DND-41 (cell line): ENCODE measurements around the gene C10orf105.
A peak's percentile ranks its signal among the peaks of the same experiment; 100 is the strongest.

Experiments used
- ATAC-seq: fragments of 200-7000 bp; cut with Tn5 transposase; 3 replicates; pipeline ENCODE4 v1.9.1; 2021; ENCODE audit warnings: low read depth; ENCODE audit not compliant: insufficient read depth
- DNase-seq: peaks from one replicate; pipeline ENCODE4 v3.0.0-alpha.2; 2020
- H2AFZ ChIP-seq: 2 replicates; pipeline ENCODE4 v1.6.0; 2012; ENCODE audit warnings: low read depth, low read length
- H3K27ac ChIP-seq: 2 replicates; pipeline ENCODE4 v1.5.1; 2012; ENCODE audit warnings: low read length, inconsistent platforms
- H3K27me3 ChIP-seq: fragments of 200-600 bp; sonication (generic); 2 replicates; pipeline ENCODE4 v1.6.0; 2012; ENCODE audit warnings: low read length, mild to moderate bottlenecking, inconsistent platforms; ENCODE audit not compliant: insufficient read depth, poor library complexity
- H3K36me3 ChIP-seq: 2 replicates; pipeline ENCODE4 v1.5.1; 2012; ENCODE audit warnings: low read length, inconsistent platforms; ENCODE audit not compliant: insufficient read depth
- H3K4me1 ChIP-seq: 2 replicates; pipeline ENCODE4 v1.5.1; 2012; ENCODE audit warnings: mild to moderate bottlenecking, low read length; ENCODE audit not compliant: insufficient read depth
- H3K4me2 ChIP-seq: 2 replicates; pipeline ENCODE4 v1.6.0; 2012; ENCODE audit warnings: mild to moderate bottlenecking, moderate library complexity, low read length, inconsistent platforms; ENCODE audit not compliant: insufficient read depth
- H3K4me3 ChIP-seq, 2 experiments: fragments of 200-600 bp in 1 of 2; shearing (Covaris generic) in 1 of 2; 2 replicates each; pipeline ENCODE4 v1.5.1; 2012 to 2016; ENCODE audit warnings: inconsistent platforms in 2 of 2, low read length in 2 of 2, mild to moderate bottlenecking in 2 of 2, low read depth in 1 of 2, moderate library complexity in 1 of 2
- H3K79me2 ChIP-seq: 2 replicates; pipeline ENCODE4 v1.6.0; 2012; ENCODE audit warnings: low read length, inconsistent platforms; ENCODE audit not compliant: insufficient read depth
- H3K9ac ChIP-seq: 2 replicates; pipeline ENCODE4 v1.6.0; 2012; ENCODE audit warnings: low read depth, mild to moderate bottlenecking, inconsistent platforms, low read length, moderate library complexity
- H3K9me3 ChIP-seq: 2 replicates; pipeline ENCODE4 v1.5.1; 2012; ENCODE audit warnings: low read length, moderate library complexity, mild to moderate bottlenecking, inconsistent platforms; ENCODE audit not compliant: insufficient read depth, severe bottlenecking
- H4K20me1 ChIP-seq: 2 replicates; pipeline ENCODE4 v1.6.0; 2012; ENCODE audit warnings: low read length; ENCODE audit not compliant: insufficient read depth
- EZH2 ChIP-seq: IDR thresholded peaks from 3 replicates; pipeline ENCODE4 v1.6.1; 2012; ENCODE audit warnings: borderline replicate concordance, low read depth, mild to moderate bottlenecking, moderate library complexity, low read length, inconsistent platforms; ENCODE audit not compliant: severe bottlenecking
- TF ChIP-seq, protein P1 (sequence below): IDR thresholded peaks from 2 replicates; pipeline ENCODE4 v1.5.1; 2012; ENCODE audit warnings: borderline replicate concordance, low read length, moderate library complexity, mild to moderate bottlenecking; ENCODE audit not compliant: poor library complexity, severe bottlenecking; ENCODE audit errors: extremely low read depth

The C10orf105 gene

DNA sequence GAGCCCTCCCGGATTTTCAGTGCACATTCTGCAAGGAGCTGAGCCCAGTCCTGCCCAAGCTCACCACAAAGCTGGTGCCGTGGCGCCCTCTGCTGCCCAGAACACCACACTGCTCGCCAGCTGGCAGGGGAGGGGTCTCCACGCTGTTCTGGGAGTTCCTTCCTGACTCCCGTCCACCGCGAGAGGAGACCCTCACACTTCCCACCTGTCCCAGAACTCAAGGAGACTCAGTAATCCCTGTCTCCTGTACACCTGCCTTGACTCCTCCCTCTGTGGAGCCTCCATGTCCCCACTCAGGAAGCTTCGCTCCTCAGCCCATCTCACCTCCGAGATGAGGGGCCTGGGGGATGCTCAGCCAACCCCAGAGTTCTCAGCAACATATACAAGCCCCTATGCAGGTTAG is 11.3 kb downstream of the C10orf105 start:
- ATAC-seq: peak; percentile 86
- no peak overlapping the region for H3K27ac ChIP-seq

DNA sequence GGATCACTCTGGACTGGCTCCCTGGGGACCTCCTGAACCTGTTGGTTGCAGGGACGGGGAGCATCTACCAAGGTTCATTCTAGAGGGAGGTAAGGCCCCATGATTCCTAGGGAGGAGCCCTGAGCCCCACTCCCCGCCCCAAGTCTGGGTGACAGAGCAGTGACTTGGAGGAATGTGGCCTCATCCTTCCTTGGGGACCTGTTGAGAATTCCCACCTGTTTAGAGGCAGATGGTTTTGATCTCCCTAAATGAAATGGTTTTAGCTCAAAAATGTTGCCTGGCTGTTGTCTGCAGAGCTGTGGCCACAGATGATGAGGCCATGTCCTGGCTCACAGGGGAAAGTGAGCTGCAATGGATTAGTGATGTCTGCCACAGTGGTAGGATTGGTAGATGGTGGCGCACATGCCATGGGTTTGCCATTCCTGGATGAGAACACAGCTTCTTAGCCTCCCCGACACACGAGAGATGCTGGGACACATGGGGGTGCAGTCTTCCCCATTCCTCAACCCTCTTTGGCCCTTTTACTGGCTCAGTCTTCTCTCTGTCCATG is 12.3 kb downstream of the C10orf105 start:
- Histone ChIP-seq H3K9me3 (no peaks in the 10 kb centered on the region), H3K27me3 (no peaks in the 10 kb centered on the region), H3K4me2 (no peak overlapping the region), H2AFZ (no peak overlapping the region), H3K9ac (no peak overlapping the region), H3K27ac (no peak overlapping the region), H3K79me2 (no peaks in the 10 kb centered on the region), H3K36me3 (no peaks in the 10 kb centered on the region), H3K4me1 (no peaks in the 10 kb centered on the region), H3K4me3 (no peak overlapping the region), H4K20me1 (no peaks in the 10 kb centered on the region; the same call in 1 of the 2 replicates)
- ATAC-seq: no peak
- DNase-seq: no peak
- TF ChIP-seq EZH2: no peak

More for the DNA sequence above, 11.3 kb downstream of the C10orf105 start:
- Histone ChIP-seq H3K4me2 (no peak overlapping the region), H4K20me1 (no peaks in the 10 kb centered on the region), H3K4me1 (peaks cover 4% of the 10 kb centered on the region; the same call in 1 of the 2 replicates), H2AFZ (no peak overlapping the region), H3K36me3 (no peaks in the 10 kb centered on the region), H3K9ac (no peak overlapping the region), H3K4me3 (no peak overlapping the region), H3K79me2 (no peaks in the 10 kb centered on the region), H3K27me3 (no peaks in the 10 kb centered on the region), H3K9me3 (no peaks in the 10 kb centered on the region)
- peak; percentile 70 for DNase-seq
- TF ChIP-seq, protein P1, sequence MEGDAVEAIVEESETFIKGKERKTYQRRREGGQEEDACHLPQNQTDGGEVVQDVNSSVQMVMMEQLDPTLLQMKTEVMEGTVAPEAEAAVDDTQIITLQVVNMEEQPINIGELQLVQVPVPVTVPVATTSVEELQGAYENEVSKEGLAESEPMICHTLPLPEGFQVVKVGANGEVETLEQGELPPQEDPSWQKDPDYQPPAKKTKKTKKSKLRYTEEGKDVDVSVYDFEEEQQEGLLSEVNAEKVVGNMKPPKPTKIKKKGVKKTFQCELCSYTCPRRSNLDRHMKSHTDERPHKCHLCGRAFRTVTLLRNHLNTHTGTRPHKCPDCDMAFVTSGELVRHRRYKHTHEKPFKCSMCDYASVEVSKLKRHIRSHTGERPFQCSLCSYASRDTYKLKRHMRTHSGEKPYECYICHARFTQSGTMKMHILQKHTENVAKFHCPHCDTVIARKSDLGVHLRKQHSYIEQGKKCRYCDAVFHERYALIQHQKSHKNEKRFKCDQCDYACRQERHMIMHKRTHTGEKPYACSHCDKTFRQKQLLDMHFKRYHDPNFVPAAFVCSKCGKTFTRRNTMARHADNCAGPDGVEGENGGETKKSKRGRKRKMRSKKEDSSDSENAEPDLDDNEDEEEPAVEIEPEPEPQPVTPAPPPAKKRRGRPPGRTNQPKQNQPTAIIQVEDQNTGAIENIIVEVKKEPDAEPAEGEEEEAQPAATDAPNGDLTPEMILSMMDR: peak; percentile 90
- TF ChIP-seq EZH2: no peak

DNA sequence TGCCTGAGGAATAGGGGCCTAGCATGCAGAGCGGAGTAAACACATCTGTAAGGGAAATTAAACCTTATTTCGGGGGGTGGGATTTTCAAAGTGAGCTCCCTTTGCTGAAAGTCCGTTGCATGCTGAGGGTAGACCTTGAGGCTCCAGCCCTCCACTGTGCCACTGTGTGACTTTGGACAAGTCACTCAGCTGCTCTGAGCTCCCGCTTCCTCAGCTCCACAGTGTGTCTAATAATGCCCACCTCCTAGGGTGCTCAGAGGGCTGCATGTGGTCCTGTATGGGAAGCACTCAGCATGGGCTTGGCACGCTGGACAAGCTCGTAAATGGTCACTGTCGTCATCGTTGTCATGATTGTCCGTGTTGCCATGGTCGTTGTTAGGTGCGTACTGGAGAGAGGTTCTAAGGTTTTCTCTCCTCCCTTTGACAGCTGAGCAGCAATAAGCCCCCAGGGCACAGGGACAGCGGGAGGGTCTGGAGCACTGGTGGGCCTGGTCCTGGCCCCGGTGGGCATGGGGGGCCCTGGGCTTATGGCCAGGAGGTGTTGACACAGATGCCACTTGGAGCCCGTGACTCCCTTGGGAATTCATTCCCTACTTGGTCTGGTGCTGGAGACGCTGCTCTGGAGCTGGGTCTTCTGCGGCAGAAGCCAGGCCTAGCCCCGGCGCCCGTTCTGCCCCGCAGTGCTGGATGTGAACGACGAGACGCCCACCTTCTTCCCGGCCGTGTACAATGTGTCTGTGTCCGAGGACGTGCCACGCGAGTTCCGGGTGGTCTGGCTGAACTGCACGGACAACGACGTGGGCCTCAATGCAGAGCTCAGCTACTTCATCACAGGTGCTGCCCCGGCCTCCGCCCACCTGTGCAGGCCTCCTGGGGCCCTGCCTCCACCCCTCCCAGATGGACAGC is 13.1 kb downstream of the C10orf105 start:
- no peak for ATAC-seq
- H3K9ac ChIP-seq: no peak overlapping the region
- H3K27me3 ChIP-seq: no peaks in the 10 kb centered on the region
- no peak overlapping the region for H3K27ac ChIP-seq
- no peaks in the 10 kb centered on the region for H3K79me2 ChIP-seq
- no peaks in the 10 kb centered on the region for H3K36me3 ChIP-seq
- no peaks in the 10 kb centered on the region for H3K4me1 ChIP-seq
- no peak overlapping the region for H2AFZ ChIP-seq
- H3K9me3 ChIP-seq: no peaks in the 10 kb centered on the region
- no peak overlapping the region for H3K4me2 ChIP-seq
- TF ChIP-seq EZH2: no peak
- TF ChIP-seq, protein P1: no peak
- DNase-seq: no peak
- H4K20me1 ChIP-seq: no peaks in the 10 kb centered on the region; the same call in 1 of the 2 replicates
- H3K4me3 ChIP-seq: no peak overlapping the region

DNA sequence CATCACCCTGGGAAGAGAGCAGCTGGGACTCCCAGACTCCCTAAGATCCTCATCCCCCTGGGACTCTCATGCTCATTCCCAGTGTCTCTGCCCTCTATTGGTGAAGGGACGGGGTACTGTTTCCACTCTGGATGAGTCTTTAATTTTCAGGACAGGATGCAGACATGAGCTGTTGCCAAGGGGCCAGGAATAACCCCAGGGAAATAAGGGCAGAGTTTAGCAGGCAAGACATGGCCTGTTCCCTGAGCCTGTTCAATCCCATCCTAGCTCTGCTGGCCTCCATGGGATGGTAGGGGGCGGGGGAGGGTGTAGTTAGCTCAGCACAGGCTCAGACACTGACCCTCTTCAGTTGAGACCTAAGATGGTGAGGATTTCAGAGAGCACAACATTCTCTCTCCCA is 14.0 kb downstream of the C10orf105 start:
- ATAC-seq: no peak
- no peak for TF ChIP-seq EZH2
- TF ChIP-seq, protein P1: no peak
- H3K79me2 ChIP-seq: no peaks in the 10 kb centered on the region
- no peaks in the 10 kb centered on the region for H3K36me3 ChIP-seq
- H3K4me1 ChIP-seq: no peaks in the 10 kb centered on the region
- no peak overlapping the region for H2AFZ ChIP-seq
- no peaks in the 10 kb centered on the region for H3K27me3 ChIP-seq
- H4K20me1 ChIP-seq: no peaks in the 10 kb centered on the region; the same call in 1 of the 2 replicates
- no peak overlapping the region for H3K27ac ChIP-seq
- DNase-seq: no peak
- no peaks in the 10 kb centered on the region for H3K9me3 ChIP-seq
- no peak overlapping the region for H3K9ac ChIP-seq
- no peak overlapping the region for H3K4me3 ChIP-seq
- H3K4me2 ChIP-seq: no peak overlapping the region
